ENCODE measurements around the gene LIPM.

GRCh38 chr10:88800152-88801125 is 2.1 kb upstream of the LIPM start:
- TF ChIP-seq REST (IDR thresholded peaks at IDR 0.05; ENCODE audit: low read depth) (no peak), TEAD4 (IDR thresholded peaks at IDR 0.05) (no peak), TAF1 (IDR thresholded peaks at IDR 0.05; ENCODE audit: low read depth) (no peak), EP300 (IDR thresholded peaks at IDR 0.05; ENCODE audit: borderline replicate concordance) (no peak), MAX (IDR thresholded peaks at IDR 0.05) (no peak), YY1 (IDR thresholded peaks at IDR 0.05; ENCODE audit: low read depth) (no peak), CEBPB (IDR thresholded peaks at IDR 0.05) (no peak), RAD21 (IDR thresholded peaks at IDR 0.05; ENCODE audit: low read depth) (no peak), CREB1 (IDR thresholded peaks at IDR 0.05; ENCODE audit: low read depth) (no peak)

All from Ishikawa (cell line).